ENCODE data around the gene KREMEN1.

The KREMEN1 gene

GRCh38 chr22:29136782-29137700 lies 64.2 kb downstream of the KREMEN1 start:
- Histone ChIP-seq H3K9ac (ENCODE audit: low read depth, low read length) (no peak overlapping the region), H3K27me3 (ENCODE audit: control insufficient read depth, insufficient read depth, low read length) (no peaks in the 10 kb centered on the region), H3K4me1 (ENCODE audit: control insufficient read depth, insufficient read depth, low read length) (peaks cover 19% of the 10 kb centered on the region)

GRCh38 chr22:29138556-29139305 lies 65.9 kb downstream of the KREMEN1 start:
- no peaks in the 10 kb centered on the region for H3K36me3 ChIP-seq (ENCODE audit: control insufficient read depth, insufficient read depth, low read length)
- H3K4me3 ChIP-seq (ENCODE audit: low read depth, low read length), result no peak overlapping the region
- H3K4me1 ChIP-seq (ENCODE audit: control insufficient read depth, insufficient read depth, low read length), result peaks cover 22% of the 10 kb centered on the region
- no peak overlapping the region for H3K9ac ChIP-seq (ENCODE audit: low read depth, low read length)
- no peaks in the 10 kb centered on the region for H3K27me3 ChIP-seq (ENCODE audit: control insufficient read depth, insufficient read depth, low read length)
- H3K27ac ChIP-seq (ENCODE audit: low read depth, low read length), result no peak overlapping the region
- no peaks in the 10 kb centered on the region for H3K9me3 ChIP-seq (ENCODE audit: control insufficient read depth, insufficient read depth, low read length)

More at GRCh38 chr22:29136782-29137700, 64.2 kb downstream of the KREMEN1 start:
- H3K36me3 ChIP-seq (ENCODE audit: control insufficient read depth, insufficient read depth, low read length), result no peaks in the 10 kb centered on the region
- no peaks in the 10 kb centered on the region for H3K9me3 ChIP-seq (ENCODE audit: control insufficient read depth, insufficient read depth, low read length)
- no peak overlapping the region for H3K27ac ChIP-seq (ENCODE audit: low read depth, low read length)
- no peak overlapping the region for H3K4me3 ChIP-seq (ENCODE audit: low read depth, low read length)

GRCh38 chr22:29139965-29140782 lies 67.3 kb downstream of the KREMEN1 start:
- Histone ChIP-seq H3K36me3 (ENCODE audit: control insufficient read depth, insufficient read depth, low read length) (no peaks in the 10 kb centered on the region), H3K27ac (ENCODE audit: low read depth, low read length) (no peak overlapping the region)

GRCh38 chr22:29141078-29141688 lies 68.3 kb downstream of the KREMEN1 start:
- Histone ChIP-seq H3K4me3 (ENCODE audit: low read depth, low read length) (no peak overlapping the region), H3K9me3 (ENCODE audit: control insufficient read depth, insufficient read depth, low read length) (no peaks in the 10 kb centered on the region)

More at GRCh38 chr22:29139965-29140782, 67.3 kb downstream of the KREMEN1 start:
- H3K4me3 ChIP-seq (ENCODE audit: low read depth, low read length), result no peak overlapping the region
- peaks cover 22% of the 10 kb centered on the region for H3K4me1 ChIP-seq (ENCODE audit: control insufficient read depth, insufficient read depth, low read length)
- no peaks in the 10 kb centered on the region for H3K27me3 ChIP-seq (ENCODE audit: control insufficient read depth, insufficient read depth, low read length)
- H3K9ac ChIP-seq (ENCODE audit: low read depth, low read length), result no peak overlapping the region
- no peaks in the 10 kb centered on the region for H3K9me3 ChIP-seq (ENCODE audit: control insufficient read depth, insufficient read depth, low read length)

DNA sequence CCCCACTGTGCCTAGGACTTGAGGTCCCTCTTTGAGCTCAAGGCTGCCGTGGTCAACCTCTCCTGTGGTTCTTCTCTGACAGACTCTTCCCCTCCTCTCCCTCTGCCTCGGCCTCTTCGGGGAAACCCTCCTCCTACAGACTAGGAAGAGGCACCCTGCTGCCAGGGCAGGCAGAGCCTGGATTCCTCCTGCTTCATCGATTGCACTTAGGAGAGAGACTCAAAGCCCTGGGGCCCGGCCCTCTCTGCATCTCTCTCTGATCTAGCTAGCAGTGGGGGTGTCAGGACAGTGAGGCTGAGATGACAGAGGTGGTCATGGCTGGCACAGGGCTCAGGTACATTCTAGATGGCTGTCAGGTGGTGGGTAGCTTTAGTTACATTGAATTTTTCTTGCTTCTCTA lies 69.3 kb downstream of the KREMEN1 start:
- Histone ChIP-seq H3K9ac (ENCODE audit: low read depth, low read length) (no peak overlapping the region), H3K4me3 (ENCODE audit: low read depth, low read length) (no peak overlapping the region), H3K27me3 (ENCODE audit: control insufficient read depth, insufficient read depth, low read length) (no peaks in the 10 kb centered on the region), H3K9me3 (ENCODE audit: control insufficient read depth, insufficient read depth, low read length) (no peaks in the 10 kb centered on the region), H3K4me1 (ENCODE audit: control insufficient read depth, insufficient read depth, low read length) (peaks cover 32% of the 10 kb centered on the region), H3K36me3 (ENCODE audit: control insufficient read depth, insufficient read depth, low read length) (no peaks in the 10 kb centered on the region), H3K27ac (ENCODE audit: low read depth, low read length) (peak overlapping the region; percentile 14)

More at GRCh38 chr22:29141078-29141688, 68.3 kb downstream of the KREMEN1 start:
- Histone ChIP-seq H3K27me3 (ENCODE audit: control insufficient read depth, insufficient read depth, low read length) (no peaks in the 10 kb centered on the region), H3K9ac (ENCODE audit: low read depth, low read length) (no peak overlapping the region), H3K4me1 (ENCODE audit: control insufficient read depth, insufficient read depth, low read length) (peaks cover 29% of the 10 kb centered on the region), H3K27ac (ENCODE audit: low read depth, low read length) (no peak overlapping the region), H3K36me3 (ENCODE audit: control insufficient read depth, insufficient read depth, low read length) (no peaks in the 10 kb centered on the region)

GRCh38 chr22:29143941-29144785 lies 71.3 kb downstream of the KREMEN1 start:
- Histone ChIP-seq H3K9ac (ENCODE audit: low read depth, low read length) (no peak overlapping the region), H3K4me3 (ENCODE audit: low read depth, low read length) (no peak overlapping the region), H3K4me1 (ENCODE audit: control insufficient read depth, insufficient read depth, low read length) (peaks cover 32% of the 10 kb centered on the region), H3K27ac (ENCODE audit: low read depth, low read length) (no peak overlapping the region), H3K36me3 (ENCODE audit: control insufficient read depth, insufficient read depth, low read length) (no peaks in the 10 kb centered on the region), H3K27me3 (ENCODE audit: control insufficient read depth, insufficient read depth, low read length) (no peaks in the 10 kb centered on the region), H3K9me3 (ENCODE audit: control insufficient read depth, insufficient read depth, low read length) (no peaks in the 10 kb centered on the region)

DNA sequence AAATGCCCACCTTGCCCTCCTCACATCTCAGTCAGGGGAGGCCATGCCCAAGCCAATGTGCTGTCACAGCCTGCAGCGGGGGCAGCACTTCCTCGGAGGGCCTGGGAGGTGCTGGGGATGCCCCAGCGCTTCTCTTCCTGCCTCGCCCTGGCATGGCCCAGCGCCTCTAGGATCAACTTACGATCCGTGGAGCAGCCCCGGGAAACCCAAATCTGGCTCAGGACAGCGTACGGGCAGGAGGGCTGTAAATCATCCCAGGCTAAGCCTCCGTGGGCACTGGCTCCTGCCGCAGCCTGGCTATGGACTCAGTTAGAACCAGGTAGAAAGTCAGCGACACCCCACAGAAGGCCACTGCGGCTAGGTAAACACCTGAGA lies 71.9 kb downstream of the KREMEN1 start:
- H3K4me3 ChIP-seq (ENCODE audit: low read depth, low read length), result no peak overlapping the region
- H3K9me3 ChIP-seq (ENCODE audit: control insufficient read depth, insufficient read depth, low read length), result no peaks in the 10 kb centered on the region
- H3K27me3 ChIP-seq (ENCODE audit: control insufficient read depth, insufficient read depth, low read length), result no peaks in the 10 kb centered on the region
- H3K36me3 ChIP-seq (ENCODE audit: control insufficient read depth, insufficient read depth, low read length), result no peaks in the 10 kb centered on the region
- no peak overlapping the region for H3K9ac ChIP-seq (ENCODE audit: low read depth, low read length)
- no peak overlapping the region for H3K27ac ChIP-seq (ENCODE audit: low read depth, low read length)
- H3K4me1 ChIP-seq (ENCODE audit: control insufficient read depth, insufficient read depth, low read length), result peaks cover 31% of the 10 kb centered on the region

DNA sequence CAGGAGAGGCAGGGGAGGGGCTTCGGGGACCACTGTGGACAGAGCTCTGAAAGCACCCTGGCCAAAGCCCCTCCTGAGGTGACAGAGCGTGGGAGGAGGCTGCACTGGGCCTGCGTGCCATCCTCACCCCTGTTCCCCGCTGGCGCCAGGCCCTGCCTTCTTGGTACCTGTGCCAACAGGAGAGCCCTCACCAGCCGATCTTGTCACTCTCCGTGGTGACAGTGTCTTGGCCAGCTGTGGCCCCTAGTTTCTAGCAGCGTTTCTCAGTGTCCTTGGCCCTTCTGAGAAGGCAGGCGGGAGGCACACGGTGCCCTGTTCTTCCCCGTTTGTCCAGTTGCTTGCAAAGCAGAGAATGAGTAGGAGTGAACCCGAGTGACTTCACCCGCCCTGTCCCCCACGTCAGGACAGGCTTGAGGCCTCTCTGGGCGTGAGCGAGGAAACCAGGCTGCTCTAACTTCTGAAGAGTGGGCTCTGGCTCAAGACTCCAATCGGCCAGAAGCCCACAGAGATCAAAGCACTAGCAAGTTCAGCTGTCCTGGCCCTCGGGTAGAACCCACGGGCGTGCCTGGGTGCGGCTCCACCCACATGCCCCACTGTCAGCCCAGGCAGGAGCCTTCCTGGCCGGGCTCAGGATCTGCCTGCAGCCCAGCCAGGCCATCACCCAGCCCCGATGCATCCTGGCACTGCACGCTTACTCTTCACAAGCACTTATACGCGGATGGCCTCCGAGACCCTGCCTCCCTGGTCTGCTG lies 72.7 kb downstream of the KREMEN1 start:
- H3K4me1 ChIP-seq (ENCODE audit: control insufficient read depth, insufficient read depth, low read length), result peaks cover 29% of the 10 kb centered on the region
- no peaks in the 10 kb centered on the region for H3K36me3 ChIP-seq (ENCODE audit: control insufficient read depth, insufficient read depth, low read length)
- H3K4me3 ChIP-seq (ENCODE audit: low read depth, low read length), result no peak overlapping the region
- peak overlapping the region; percentile 36 for H3K27ac ChIP-seq (ENCODE audit: low read depth, low read length)
- H3K9me3 ChIP-seq (ENCODE audit: control insufficient read depth, insufficient read depth, low read length), result no peaks in the 10 kb centered on the region
- no peak overlapping the region for H3K9ac ChIP-seq (ENCODE audit: low read depth, low read length)
- no peaks in the 10 kb centered on the region for H3K27me3 ChIP-seq (ENCODE audit: control insufficient read depth, insufficient read depth, low read length)

DNA sequence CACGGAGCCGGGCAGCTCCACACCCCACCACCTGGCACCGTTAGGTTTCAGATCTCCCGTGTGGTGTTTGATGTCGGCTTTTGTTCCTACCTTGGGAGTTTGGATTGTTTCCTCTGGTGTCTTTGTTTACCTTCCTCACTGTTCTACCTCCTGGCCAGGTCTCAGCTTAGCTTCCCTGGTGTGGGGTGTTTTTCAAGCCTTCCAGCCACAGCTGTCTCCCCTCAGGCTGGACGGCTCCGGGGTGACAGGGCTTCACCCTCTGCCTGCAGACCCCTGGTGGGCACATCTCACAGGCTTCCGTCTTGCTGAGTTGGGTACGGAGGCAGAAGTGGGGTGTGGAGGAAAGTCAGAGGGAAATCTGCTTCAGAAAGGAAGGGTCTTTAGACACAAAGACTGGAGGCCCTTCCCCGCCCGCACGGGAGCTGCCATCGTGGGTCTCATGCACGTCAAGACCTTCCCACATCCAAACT lies 73.3 kb downstream of the KREMEN1 start:
- Histone ChIP-seq H3K9ac (ENCODE audit: low read depth, low read length) (no peak overlapping the region), H3K4me3 (ENCODE audit: low read depth, low read length) (no peak overlapping the region), H3K9me3 (ENCODE audit: control insufficient read depth, insufficient read depth, low read length) (no peaks in the 10 kb centered on the region), H3K27me3 (ENCODE audit: control insufficient read depth, insufficient read depth, low read length) (no peaks in the 10 kb centered on the region), H3K36me3 (ENCODE audit: control insufficient read depth, insufficient read depth, low read length) (no peaks in the 10 kb centered on the region), H3K27ac (ENCODE audit: low read depth, low read length) (no peak overlapping the region), H3K4me1 (ENCODE audit: control insufficient read depth, insufficient read depth, low read length) (peaks cover 32% of the 10 kb centered on the region)

All from HUES48 (cell line).